Panc1 (cell line): ENCODE results near the gene MGAT1. TPM values are rescaled to one million over a fixed set of nuclear protein-coding genes. Genes with fewer than 3 reads are reported as not detected.

Experiments
- ATAC-seq: fragments of 200-7000 bp; cut with Tn5 transposase; 2 replicates; pipeline ENCODE4 v1.9.1; 2020; ENCODE audit warnings: mild to moderate bottlenecking, moderate library complexity
- BruUV-seq: library from RNA; stranded (reverse); fragments of 400-500 nt; replicated peaks from 2 replicates; lab custom pipeline; 2021; lab: Mats Ljungman, UMichigan
- CTCF ChIA-PET: fragments of 300-600 bp; sonication (Branson Sonifier 250); formaldehyde crosslinking; loops from one replicate; lab custom pipeline; 2022; ENCODE audit warnings: antibody characterized with exemption; lab: Charles Lee
- POLR2A ChIA-PET: fragments of 300-600 bp; sonication (Branson Sonifier 250); formaldehyde crosslinking; loops from one replicate; lab custom pipeline; 2022; ENCODE audit warnings: antibody characterized with exemption; lab: Charles Lee
- DNase-seq: peaks from one replicate; pipeline ENCODE4 v3.0.0-alpha.2; 2010; ENCODE audit warnings: low read depth, low spot score
- H3K27ac ChIP-seq: 2 replicates; pipeline ENCODE4 v1.5.1; 2011; ENCODE audit warnings: mild to moderate bottlenecking, low read length, inconsistent platforms
- H3K27me3 ChIP-seq: fragments of 200-500 bp; sonication (Bioruptor generic); 2 replicates; pipeline ENCODE4 v1.6.0; 2014; ENCODE audit warnings: low read length, inconsistent platforms; ENCODE audit not compliant: control insufficient read depth, insufficient read depth
- H3K36me3 ChIP-seq: fragments of 200-500 bp; sonication (Bioruptor generic); 2 replicates; pipeline ENCODE4 v1.5.1; 2014; ENCODE audit warnings: inconsistent platforms, mild to moderate bottlenecking, low read length, moderate library complexity; ENCODE audit not compliant: control insufficient read depth, insufficient read depth
- H3K4me1 ChIP-seq: 2 replicates; pipeline ENCODE4 v1.5.1; 2011; ENCODE audit warnings: inconsistent platforms, mild to moderate bottlenecking, low read length, moderate library complexity; ENCODE audit not compliant: control insufficient read depth, insufficient read depth
- H3K4me3 ChIP-seq, 2 experiments: 2 replicates each; pipeline ENCODE4 v1.5.1; 2011 to 2012; ENCODE audit warnings: low read depth in 2 of 2, low read length in 2 of 2, mild to moderate bottlenecking in 2 of 2, inconsistent platforms in 1 of 2, moderate library complexity in 1 of 2
- H3K9me3 ChIP-seq: fragments of 200-500 bp; sonication (Bioruptor generic); 2 replicates; pipeline ENCODE4 v1.5.1; 2014; ENCODE audit warnings: low read depth, mild to moderate bottlenecking, inconsistent platforms, low read length, moderate library complexity; ENCODE audit not compliant: control insufficient read depth, insufficient read depth
- CTCF ChIP-seq: fragments of 450-650 bp; IDR thresholded peaks from 2 replicates; pipeline ENCODE4 v1.5.1; 2017; ENCODE audit warnings: mild to moderate bottlenecking
- POLR2AphosphoS5 ChIP-seq: IDR thresholded peaks from 2 replicates; pipeline ENCODE4 v1.6.1; 2012; ENCODE audit warnings: mild to moderate bottlenecking, low read depth, low read length, moderate library complexity
- REST ChIP-seq, 2 experiments: IDR thresholded peaks; 2 replicates each; pipeline ENCODE4 v1.6.1; 2011 to 2012; ENCODE audit warnings: low read depth in 2 of 2, control low read depth in 1 of 2, low read length in 1 of 2, mild to moderate bottlenecking in 1 of 2, moderate library complexity in 1 of 2; ENCODE audit not compliant: insufficient read depth in 1 of 2
- SIN3A ChIP-seq: IDR thresholded peaks from 2 replicates; pipeline ENCODE4 v1.6.1; 2012; ENCODE audit warnings: low read depth, mild to moderate bottlenecking, low read length, moderate library complexity, borderline replicate concordance; ENCODE audit not compliant: insufficient read depth
- TCF7L2 ChIP-seq: IDR thresholded peaks from 2 replicates; pipeline ENCODE4 v1.6.1; 2011; ENCODE audit warnings: mild to moderate bottlenecking, low read depth, low read length, inconsistent platforms
- in situ Hi-C: cut with HindIII; loops from 2 replicates; pipeline ENCODE4 v1.10.0; 2016; ENCODE audit warnings: low sequenced_read_pairs, low pct_unique_long_range_greater_than_20kb
- intact Hi-C: fragments of 100-400 bp; cut with micrococcal nuclease; formaldehyde crosslinking; loops from one replicate; pipeline ENCODE4 v1.10.0; 2022; ENCODE audit not compliant: unreplicated experiment
- total RNA-seq: library from RNA; stranded (reverse); gene quantifications from one replicate; pipeline ENCODE4 v1.2.1, GENCODE V29; 2021; ENCODE audit not compliant: unreplicated experiment

Gene MGAT1
- total RNA-seq, 1 experiment from 2014 or later: 113 TPM

DNA sequence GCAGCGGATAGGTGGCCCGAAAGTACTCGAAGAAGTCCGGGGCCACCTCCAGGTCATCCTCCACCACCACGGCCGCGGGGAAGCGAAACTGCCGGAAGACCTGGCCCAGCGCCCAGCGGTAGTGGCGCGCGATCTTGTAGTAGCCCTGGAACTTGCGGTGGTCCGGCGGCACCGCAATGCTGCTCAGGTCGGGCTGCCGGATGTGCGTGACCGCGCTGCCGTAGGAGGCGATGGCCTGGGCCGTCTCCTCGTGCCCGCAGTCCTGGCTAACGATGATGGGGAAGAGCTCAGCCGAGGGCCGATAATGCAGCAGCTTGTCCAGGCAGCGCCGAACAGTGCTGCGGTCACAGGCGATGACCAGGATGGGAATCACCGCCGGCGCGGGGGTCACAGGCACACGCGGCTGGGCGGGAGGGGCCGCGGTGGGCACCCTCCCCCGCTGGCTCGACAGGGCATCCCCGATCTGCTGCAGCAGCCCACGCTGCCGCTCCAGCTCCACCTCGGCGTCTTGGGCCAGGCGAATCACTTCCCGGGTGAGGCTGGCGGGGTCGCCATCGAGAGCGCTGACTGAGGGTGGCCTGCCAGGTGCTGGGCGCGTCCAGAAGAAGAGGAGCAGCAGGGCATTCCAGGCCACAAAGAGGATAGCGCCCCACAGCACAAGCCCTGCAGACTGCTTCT, 10.2 kb downstream of the MGAT1 start:
- H3K27me3 ChIP-seq: no peaks in the 10 kb centered on the region
- H3K9me3 ChIP-seq: no peaks in the 10 kb centered on the region
- no peak overlapping the region for H3K4me3 ChIP-seq
- DNase-seq: no peak
- ChIA-PET CTCF (no interaction called here), POLR2A (no interaction called here)
- peaks cover under 1% of the 10 kb centered on the region; the same call in 1 of the 2 replicates for H3K4me1 ChIP-seq
- no peak for TF ChIP-seq CTCF
- in situ Hi-C loops (no loop called here), intact Hi-C loops (no loop called here)
- ATAC-seq: no peak
- no TSS peak for BruUV-seq
- H3K27ac ChIP-seq: no peak overlapping the region
- no peaks in the 10 kb centered on the region; the same call in 1 of the 2 replicates for H3K36me3 ChIP-seq

- no TSS peak for BruUV-seq
- Histone ChIP-seq H3K27ac (no peak overlapping the region), H3K27me3 (no peaks in the 10 kb centered on the region), H3K4me3 (no peak overlapping the region), H3K4me1 (peaks cover 5% of the 10 kb centered on the region), H3K9me3 (no peaks in the 10 kb centered on the region), H3K36me3 (no peaks in the 10 kb centered on the region; the same call in 1 of the 2 replicates)
- intact Hi-C loops (no loop called here), in situ Hi-C loops (no loop called here)
- DNase-seq (no peak), ATAC-seq (no peak)
- ChIA-PET CTCF (no interaction called here), POLR2A (no interaction called here)
- no peak for TF ChIP-seq REST (IDR thresholded peaks at IDR 0.05; ENCODE audit: insufficient read depth in 1 of 2, low read depth in 2 of 2, low read length in 1 of 2)
Observed at GRCh38 chr5:180791611-180792213, 10.9 kb downstream of the MGAT1 start.

GRCh38 chr5:180790524-180790923, 12.1 kb downstream of the MGAT1 start:
- no peak for TF ChIP-seq TCF7L2
- no peak for TF ChIP-seq REST (IDR thresholded peaks at IDR 0.05; ENCODE audit: insufficient read depth in 1 of 2, low read depth in 2 of 2, low read length in 1 of 2)
- no peak for TF ChIP-seq POLR2AphosphoS5
- TF ChIP-seq SIN3A: no peak
- no peak for TF ChIP-seq CTCF
- H3K4me3 ChIP-seq: no peak overlapping the region
- no TSS peak for BruUV-seq
- H3K36me3 ChIP-seq: no peaks in the 10 kb centered on the region; the same call in 1 of the 2 replicates
- peaks cover 12% of the 10 kb centered on the region for H3K4me1 ChIP-seq
- in situ Hi-C loops: no loop called here
- intact Hi-C loops: no loop called here
- ChIA-PET CTCF (no interaction called here), POLR2A (no interaction called here)
- H3K27me3 ChIP-seq: no peaks in the 10 kb centered on the region
- ATAC-seq (no peak), DNase-seq (no peak)
- no peaks in the 10 kb centered on the region for H3K9me3 ChIP-seq
- no peak overlapping the region for H3K27ac ChIP-seq
